ENCODE measurements around the gene TAF4. TPM values are rescaled to one million over a fixed set of nuclear protein-coding genes. Genes with fewer than 3 reads are reported as not detected.

The TAF4 gene
- total RNA-seq, 1 experiment from 2014 or later, result 64.3 TPM

- H3K4me3 Mint-ChIP-seq (ENCODE audit: low read depth, unreplicated experiment), result no peak overlapping the region
- DNase-seq, result no peak
- H3K27me3 Mint-ChIP-seq (ENCODE audit: unreplicated experiment), result no peaks in the 10 kb centered on the region
- no peak for TF ChIP-seq CTCF (IDR thresholded peaks at IDR 0.05; ENCODE audit: unreplicated experiment)
- H3K27ac Mint-ChIP-seq (ENCODE audit: unreplicated experiment), result no peak overlapping the region
- H3K36me3 Mint-ChIP-seq (ENCODE audit: insufficient read depth, unreplicated experiment), result peaks cover 18% of the 10 kb centered on the region
- BruUV-seq (replicated peaks), result no TSS peak
- intact Hi-C loops (cut with micrococcal nuclease; ENCODE audit: unreplicated experiment), result no loop called here
- no peaks in the 10 kb centered on the region for H3K4me1 Mint-ChIP-seq (ENCODE audit: low read depth, unreplicated experiment)
- CTCF ChIA-PET, result interaction anchor here (0.7 kb wide), 1 partner anchor 16 kb away, joined by 4 read pairs; no protein-coding TSS in a partner anchor
- H3K9me3 Mint-ChIP-seq (ENCODE audit: low read depth, unreplicated experiment), result no peaks in the 10 kb centered on the region
Measured at GRCh38 chr20:61967300-61967699, 98.4 kb downstream of the TAF4 start.

- CTCF ChIA-PET, result interaction anchor here (0.7 kb wide), 1 partner anchor 16 kb away, joined by 4 read pairs; no protein-coding TSS in a partner anchor
Measured at GRCh38 chr20:61966492-61967244, 99.0 kb downstream of the TAF4 start.

GRCh38 chr20:61965606-61966491 lies 99.8 kb downstream of the TAF4 start:
- no peaks in the 10 kb centered on the region for H3K4me1 Mint-ChIP-seq (ENCODE audit: low read depth, unreplicated experiment)
- DNase-seq, result no peak
- intact Hi-C loops (cut with micrococcal nuclease; ENCODE audit: unreplicated experiment), result no loop called here
- H3K9me3 Mint-ChIP-seq (ENCODE audit: low read depth, unreplicated experiment), result no peaks in the 10 kb centered on the region
- TF ChIP-seq CTCF (IDR thresholded peaks at IDR 0.05; ENCODE audit: unreplicated experiment), result no peak
- H3K27me3 Mint-ChIP-seq (ENCODE audit: unreplicated experiment), result no peaks in the 10 kb centered on the region
- peaks cover 18% of the 10 kb centered on the region for H3K36me3 Mint-ChIP-seq (ENCODE audit: insufficient read depth, unreplicated experiment)
- no peak overlapping the region for H3K27ac Mint-ChIP-seq (ENCODE audit: unreplicated experiment)
- CTCF ChIA-PET, result no interaction called here
- no TSS peak for BruUV-seq (replicated peaks)
- no peak overlapping the region for H3K4me3 Mint-ChIP-seq (ENCODE audit: low read depth, unreplicated experiment)

More at GRCh38 chr20:61966492-61967244, 99.0 kb downstream of the TAF4 start:
- H3K36me3 Mint-ChIP-seq (ENCODE audit: insufficient read depth, unreplicated experiment), result peaks cover 18% of the 10 kb centered on the region
- intact Hi-C loops (cut with micrococcal nuclease; ENCODE audit: unreplicated experiment), result no loop called here
- H3K4me3 Mint-ChIP-seq (ENCODE audit: low read depth, unreplicated experiment), result no peak overlapping the region
- TF ChIP-seq CTCF (IDR thresholded peaks at IDR 0.05; ENCODE audit: unreplicated experiment), result no peak
- no peaks in the 10 kb centered on the region for H3K4me1 Mint-ChIP-seq (ENCODE audit: low read depth, unreplicated experiment)
- H3K9me3 Mint-ChIP-seq (ENCODE audit: low read depth, unreplicated experiment), result no peaks in the 10 kb centered on the region
- no TSS peak for BruUV-seq (replicated peaks)
- no peaks in the 10 kb centered on the region for H3K27me3 Mint-ChIP-seq (ENCODE audit: unreplicated experiment)
- DNase-seq, result no peak
- no peak overlapping the region for H3K27ac Mint-ChIP-seq (ENCODE audit: unreplicated experiment)

- H3K4me3 Mint-ChIP-seq (ENCODE audit: low read depth, unreplicated experiment), result no peak overlapping the region
- CTCF ChIA-PET, result no interaction called here
- BruUV-seq (replicated peaks), result no TSS peak
- DNase-seq, result no peak
- no peak for TF ChIP-seq CTCF (IDR thresholded peaks at IDR 0.05; ENCODE audit: unreplicated experiment)
- H3K9me3 Mint-ChIP-seq (ENCODE audit: low read depth, unreplicated experiment), result no peaks in the 10 kb centered on the region
- peaks cover 18% of the 10 kb centered on the region for H3K36me3 Mint-ChIP-seq (ENCODE audit: insufficient read depth, unreplicated experiment)
- H3K4me1 Mint-ChIP-seq (ENCODE audit: low read depth, unreplicated experiment), result no peaks in the 10 kb centered on the region
- H3K27me3 Mint-ChIP-seq (ENCODE audit: unreplicated experiment), result no peaks in the 10 kb centered on the region
- intact Hi-C loops (cut with micrococcal nuclease; ENCODE audit: unreplicated experiment), result no loop called here
- H3K27ac Mint-ChIP-seq (ENCODE audit: unreplicated experiment), result no peak overlapping the region
Measured at GRCh38 chr20:61964675-61965605, 100.7 kb downstream of the TAF4 start.
